GM19452 (cell line): Measurements from ENCODE around the gene HOXA2.

Source experiments
- ATAC-seq: cut with Tn5 transposase; IDR thresholded peaks from one replicate; pipeline ENCODE4 v1.9.1; 2021; ENCODE audit not compliant: unreplicated experiment

HOXA2 gene

GRCh38 chr7:27126596-27127327 is 24.3 kb upstream of the HOXA2 start:
- ATAC-seq: no peak

- ATAC-seq: no peak
Measured at GRCh38 chr7:27125986-27126394, 23.5 kb upstream of the HOXA2 start.

- ATAC-seq: no peak
Measured at GRCh38 chr7:27124902-27125689, 22.6 kb upstream of the HOXA2 start.

- ATAC-seq: no peak
Measured at GRCh38 chr7:27124096-27124901, 21.8 kb upstream of the HOXA2 start.

GRCh38 chr7:27123477-27124053 is 21.1 kb upstream of the HOXA2 start:
- ATAC-seq: no peak

GRCh38 chr7:27123007-27123476 is 20.6 kb upstream of the HOXA2 start:
- no peak for ATAC-seq

GRCh38 chr7:27122077-27122910 is 19.8 kb upstream of the HOXA2 start:
- no peak for ATAC-seq

GRCh38 chr7:27121684-27122076 is 19.2 kb upstream of the HOXA2 start:
- ATAC-seq: no peak

- ATAC-seq: no peak
Measured at GRCh38 chr7:27119412-27119911, 17.0 kb upstream of the HOXA2 start.

GRCh38 chr7:27118580-27118979 is 16.1 kb upstream of the HOXA2 start:
- ATAC-seq: no peak

GRCh38 chr7:27117887-27118491 is 15.5 kb upstream of the HOXA2 start:
- no peak for ATAC-seq

GRCh38 chr7:27116962-27117886 is 14.7 kb upstream of the HOXA2 start:
- ATAC-seq: no peak

GRCh38 chr7:27116031-27116961 is 13.8 kb upstream of the HOXA2 start:
- no peak for ATAC-seq

GRCh38 chr7:27115221-27116026 is 12.9 kb upstream of the HOXA2 start:
- no peak for ATAC-seq

GRCh38 chr7:27114881-27115220 is 12.4 kb upstream of the HOXA2 start:
- ATAC-seq: no peak

GRCh38 chr7:27113991-27114769 is 11.7 kb upstream of the HOXA2 start:
- no peak for ATAC-seq
